PFSK-1 (cell line): Measurements from ENCODE around the gene BTC.

ENCODE experiments used
- FOXP2 ChIP-seq: optimal IDR thresholded peaks from 2 replicates; pipeline ENCODE3; 2011; ENCODE audit warnings: borderline replicate concordance, control low read depth, inconsistent platforms; ENCODE audit not compliant: insufficient read depth; ENCODE audit errors: extremely low read length, extremely low read depth
- POLR2AphosphoS5 ChIP-seq: IDR thresholded peaks from 2 replicates; pipeline ENCODE4 v1.6.1; 2012; ENCODE audit warnings: low read depth, mild to moderate bottlenecking, control low read depth, low read length, moderate library complexity
- SIN3A ChIP-seq: IDR thresholded peaks from 2 replicates; pipeline ENCODE4 v1.6.1; 2012; ENCODE audit warnings: mild to moderate bottlenecking, low read length, moderate library complexity, borderline replicate concordance; ENCODE audit not compliant: insufficient read depth
- TAF1 ChIP-seq: IDR thresholded peaks from 2 replicates; pipeline ENCODE4 v1.6.1; 2012; ENCODE audit warnings: low read length, control low read depth, borderline replicate concordance; ENCODE audit not compliant: insufficient read depth
- TF ChIP-seq, protein P1 (sequence below), 2 experiments: IDR thresholded peaks; 2 replicates each; pipeline versions ENCODE4 v1.6.1 to v1.8.0; 2011 to 2012; ENCODE audit warnings: low read depth in 2 of 2, low read length in 2 of 2, control low read depth in 1 of 2, inconsistent platforms in 1 of 2, mild to moderate bottlenecking in 1 of 2, moderate library complexity in 1 of 2; ENCODE audit not compliant: insufficient read depth in 1 of 2

DNA sequence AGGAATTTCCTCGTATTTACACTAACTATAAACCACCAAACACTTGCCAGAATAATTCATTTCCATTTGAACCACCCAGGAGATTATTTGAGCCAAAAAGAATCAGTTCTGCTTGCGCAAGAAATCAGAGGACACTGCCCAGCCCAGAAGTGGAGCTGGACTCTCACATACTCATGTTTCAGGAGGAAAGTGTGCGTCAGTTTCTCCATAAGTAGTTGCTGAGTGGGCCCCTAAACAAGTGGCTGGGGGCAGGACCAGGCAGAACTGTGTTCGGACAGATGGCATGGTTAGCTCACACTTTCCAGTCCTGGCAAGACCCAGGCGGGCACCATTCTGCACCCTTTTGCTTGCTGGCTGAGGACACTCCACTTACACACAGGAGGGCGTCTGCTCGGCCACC lies 38.8 kb downstream of the BTC start:
- TF ChIP-seq SIN3A = no peak
- TF ChIP-seq, protein P1, sequence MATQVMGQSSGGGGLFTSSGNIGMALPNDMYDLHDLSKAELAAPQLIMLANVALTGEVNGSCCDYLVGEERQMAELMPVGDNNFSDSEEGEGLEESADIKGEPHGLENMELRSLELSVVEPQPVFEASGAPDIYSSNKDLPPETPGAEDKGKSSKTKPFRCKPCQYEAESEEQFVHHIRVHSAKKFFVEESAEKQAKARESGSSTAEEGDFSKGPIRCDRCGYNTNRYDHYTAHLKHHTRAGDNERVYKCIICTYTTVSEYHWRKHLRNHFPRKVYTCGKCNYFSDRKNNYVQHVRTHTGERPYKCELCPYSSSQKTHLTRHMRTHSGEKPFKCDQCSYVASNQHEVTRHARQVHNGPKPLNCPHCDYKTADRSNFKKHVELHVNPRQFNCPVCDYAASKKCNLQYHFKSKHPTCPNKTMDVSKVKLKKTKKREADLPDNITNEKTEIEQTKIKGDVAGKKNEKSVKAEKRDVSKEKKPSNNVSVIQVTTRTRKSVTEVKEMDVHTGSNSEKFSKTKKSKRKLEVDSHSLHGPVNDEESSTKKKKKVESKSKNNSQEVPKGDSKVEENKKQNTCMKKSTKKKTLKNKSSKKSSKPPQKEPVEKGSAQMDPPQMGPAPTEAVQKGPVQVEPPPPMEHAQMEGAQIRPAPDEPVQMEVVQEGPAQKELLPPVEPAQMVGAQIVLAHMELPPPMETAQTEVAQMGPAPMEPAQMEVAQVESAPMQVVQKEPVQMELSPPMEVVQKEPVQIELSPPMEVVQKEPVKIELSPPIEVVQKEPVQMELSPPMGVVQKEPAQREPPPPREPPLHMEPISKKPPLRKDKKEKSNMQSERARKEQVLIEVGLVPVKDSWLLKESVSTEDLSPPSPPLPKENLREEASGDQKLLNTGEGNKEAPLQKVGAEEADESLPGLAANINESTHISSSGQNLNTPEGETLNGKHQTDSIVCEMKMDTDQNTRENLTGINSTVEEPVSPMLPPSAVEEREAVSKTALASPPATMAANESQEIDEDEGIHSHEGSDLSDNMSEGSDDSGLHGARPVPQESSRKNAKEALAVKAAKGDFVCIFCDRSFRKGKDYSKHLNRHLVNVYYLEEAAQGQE (IDR thresholded peaks at IDR 0.05; ENCODE audit: insufficient read depth in 1 of 2, low read depth in 2 of 2, low read length in 2 of 2) = no peak
- TF ChIP-seq FOXP2 = no peak
- no peak for TF ChIP-seq POLR2AphosphoS5
- no peak for TF ChIP-seq TAF1
